PC-9 (cell line): ENCODE results near the gene TP53AIP1.

Source experiments
- CTCF ChIP-seq: fragments of 200-600 bp; sonication (generic); conservative IDR thresholded peaks from 2 replicates; pipeline ENCODE4 v1.6.1; 2017; ENCODE audit warnings: mixed run types, antibody characterized with exemption, mild to moderate bottlenecking, moderate library complexity
- EZH2 ChIP-seq: fragments of 200-600 bp; sonication (generic); IDR thresholded peaks from 2 replicates; pipeline ENCODE4 v1.8.0; 2017; ENCODE audit warnings: antibody characterized with exemption, low read depth

GRCh38 chr11:128901653-128902514, 40.8 kb downstream of the TP53AIP1 start:
- TF ChIP-seq CTCF (no peak), EZH2 (no peak)
